DND-41 (cell line): ENCODE data around the gene RERG.

Experiments used
- ATAC-seq: fragments of 200-7000 bp; cut with Tn5 transposase; 3 replicates; pipeline ENCODE4 v1.9.1; 2021; ENCODE audit warnings: low read depth; ENCODE audit not compliant: insufficient read depth
- DNase-seq: peaks from one replicate; pipeline ENCODE4 v3.0.0-alpha.2; 2020
- H2AFZ ChIP-seq: 2 replicates; pipeline ENCODE4 v1.6.0; 2012; ENCODE audit warnings: low read depth, low read length
- H3K27ac ChIP-seq: 2 replicates; pipeline ENCODE4 v1.5.1; 2012; ENCODE audit warnings: low read length, inconsistent platforms
- H3K27me3 ChIP-seq: fragments of 200-600 bp; sonication (generic); 2 replicates; pipeline ENCODE4 v1.6.0; 2012; ENCODE audit warnings: low read length, mild to moderate bottlenecking, inconsistent platforms; ENCODE audit not compliant: insufficient read depth, poor library complexity
- H3K36me3 ChIP-seq: 2 replicates; pipeline ENCODE4 v1.5.1; 2012; ENCODE audit warnings: low read length, inconsistent platforms; ENCODE audit not compliant: insufficient read depth
- H3K4me1 ChIP-seq: 2 replicates; pipeline ENCODE4 v1.5.1; 2012; ENCODE audit warnings: mild to moderate bottlenecking, low read length; ENCODE audit not compliant: insufficient read depth
- H3K4me2 ChIP-seq: 2 replicates; pipeline ENCODE4 v1.6.0; 2012; ENCODE audit warnings: mild to moderate bottlenecking, moderate library complexity, low read length, inconsistent platforms; ENCODE audit not compliant: insufficient read depth
- H3K4me3 ChIP-seq, 2 experiments: fragments of 200-600 bp in 1 of 2; shearing (Covaris generic) in 1 of 2; 2 replicates each; pipeline ENCODE4 v1.5.1; 2012 to 2016; ENCODE audit warnings: inconsistent platforms in 2 of 2, low read length in 2 of 2, mild to moderate bottlenecking in 2 of 2, low read depth in 1 of 2, moderate library complexity in 1 of 2
- H3K79me2 ChIP-seq: 2 replicates; pipeline ENCODE4 v1.6.0; 2012; ENCODE audit warnings: low read length, inconsistent platforms; ENCODE audit not compliant: insufficient read depth
- H3K9ac ChIP-seq: 2 replicates; pipeline ENCODE4 v1.6.0; 2012; ENCODE audit warnings: low read depth, mild to moderate bottlenecking, inconsistent platforms, low read length, moderate library complexity
- H3K9me3 ChIP-seq: 2 replicates; pipeline ENCODE4 v1.5.1; 2012; ENCODE audit warnings: low read length, moderate library complexity, mild to moderate bottlenecking, inconsistent platforms; ENCODE audit not compliant: insufficient read depth, severe bottlenecking
- H4K20me1 ChIP-seq: 2 replicates; pipeline ENCODE4 v1.6.0; 2012; ENCODE audit warnings: low read length; ENCODE audit not compliant: insufficient read depth
- CTCF ChIP-seq: IDR thresholded peaks from 2 replicates; pipeline ENCODE4 v1.5.1; 2012; ENCODE audit warnings: borderline replicate concordance, low read length, moderate library complexity, mild to moderate bottlenecking; ENCODE audit not compliant: poor library complexity, severe bottlenecking; ENCODE audit errors: extremely low read depth
- EZH2 ChIP-seq: IDR thresholded peaks from 3 replicates; pipeline ENCODE4 v1.6.1; 2012; ENCODE audit warnings: borderline replicate concordance, low read depth, mild to moderate bottlenecking, moderate library complexity, low read length, inconsistent platforms; ENCODE audit not compliant: severe bottlenecking

RERG gene

GRCh38 chr12:15163030-15163976 is 57.9 kb downstream of the RERG start:
- H3K79me2 ChIP-seq = no peaks in the 10 kb centered on the region
- TF ChIP-seq EZH2 (no peak), CTCF (no peak)
- H3K4me2 ChIP-seq = no peak overlapping the region
- no peak overlapping the region for H3K9ac ChIP-seq
- peaks cover 14% of the 10 kb centered on the region for H3K27me3 ChIP-seq
- no peaks in the 10 kb centered on the region for H3K4me1 ChIP-seq
- no peaks in the 10 kb centered on the region for H4K20me1 ChIP-seq
- no peak overlapping the region for H2AFZ ChIP-seq
- ATAC-seq = no peak
- H3K9me3 ChIP-seq = no peaks in the 10 kb centered on the region
- no peak overlapping the region for H3K4me3 ChIP-seq
- H3K27ac ChIP-seq = no peak overlapping the region
- no peaks in the 10 kb centered on the region for H3K36me3 ChIP-seq
- DNase-seq = no peak

- Histone ChIP-seq H3K36me3 (no peaks in the 10 kb centered on the region), H3K9me3 (no peaks in the 10 kb centered on the region), H3K4me3 (no peak overlapping the region), H3K27me3 (peaks cover 9% of the 10 kb centered on the region), H3K79me2 (no peaks in the 10 kb centered on the region), H3K27ac (no peak overlapping the region), H3K4me2 (no peak overlapping the region), H3K4me1 (no peaks in the 10 kb centered on the region), H4K20me1 (no peaks in the 10 kb centered on the region; the same call in 1 of the 2 replicates), H2AFZ (no peak overlapping the region), H3K9ac (no peak overlapping the region)
- DNase-seq = no peak
- ATAC-seq = no peak
- TF ChIP-seq CTCF = no peak
- no peak for TF ChIP-seq EZH2
Observed at GRCh38 chr12:15158083-15158482, 63.1 kb downstream of the RERG start.

GRCh38 chr12:15157269-15157671 is 63.9 kb downstream of the RERG start:
- DNase-seq (no peak), ATAC-seq (no peak)
- Histone ChIP-seq H3K4me2 (no peak overlapping the region), H3K27me3 (peaks cover 12% of the 10 kb centered on the region), H3K4me3 (no peak overlapping the region), H3K4me1 (no peaks in the 10 kb centered on the region), H3K79me2 (no peaks in the 10 kb centered on the region), H4K20me1 (no peaks in the 10 kb centered on the region; the same call in 1 of the 2 replicates), H2AFZ (no peak overlapping the region), H3K9ac (no peak overlapping the region), H3K27ac (no peak overlapping the region), H3K9me3 (no peaks in the 10 kb centered on the region), H3K36me3 (no peaks in the 10 kb centered on the region)
- TF ChIP-seq EZH2 = no peak
- TF ChIP-seq CTCF = no peak
